Ovary (tissue), 3 donors: Measurements from ENCODE around the gene SLC13A5.

Experiments used
- CTCF ChIP-seq, 3 donors: fragments of 450-650 bp in 2 of 3; fragments of 200-600 bp in 1 of 3; IDR thresholded peaks; one replicate each; pipeline versions ENCODE4 v1.5.1 to v1.8.0; 2016 to 2022; ENCODE audit warnings: antibody characterized with exemption in 3 of 3, mild to moderate bottlenecking in 1 of 3
- EP300 ChIP-seq: sonication (generic); formaldehyde crosslinking; IDR thresholded peaks from one replicate; pipeline ENCODE4 v1.6.1; 2017; ENCODE audit warnings: antibody characterized with exemption
- POLR2A ChIP-seq: fragments of 450-650 bp; IDR thresholded peaks from one replicate; pipeline ENCODE4 v1.6.1; 2017; ENCODE audit warnings: antibody characterized with exemption, mild to moderate bottlenecking, moderate library complexity
- donor health status: DM: no; HTN: no; CAD: no.

GRCh38 chr17:6636616-6637457 lies 76.3 kb downstream of the SLC13A5 start:
- TF ChIP-seq CTCF (IDR thresholded peaks at IDR 0.05) (no peak), POLR2A (no peak), EP300 (no peak)
